ENCODE measurements around the gene DGKI. TPM values are rescaled to one million over a fixed set of nuclear protein-coding genes. Genes with fewer than 3 reads are reported as not detected.

Gene DGKI
- polyA plus RNA-seq, 12 donors, result 0.23 to 1.9 (median 0.84) TPM; not detected in 2

DNA sequence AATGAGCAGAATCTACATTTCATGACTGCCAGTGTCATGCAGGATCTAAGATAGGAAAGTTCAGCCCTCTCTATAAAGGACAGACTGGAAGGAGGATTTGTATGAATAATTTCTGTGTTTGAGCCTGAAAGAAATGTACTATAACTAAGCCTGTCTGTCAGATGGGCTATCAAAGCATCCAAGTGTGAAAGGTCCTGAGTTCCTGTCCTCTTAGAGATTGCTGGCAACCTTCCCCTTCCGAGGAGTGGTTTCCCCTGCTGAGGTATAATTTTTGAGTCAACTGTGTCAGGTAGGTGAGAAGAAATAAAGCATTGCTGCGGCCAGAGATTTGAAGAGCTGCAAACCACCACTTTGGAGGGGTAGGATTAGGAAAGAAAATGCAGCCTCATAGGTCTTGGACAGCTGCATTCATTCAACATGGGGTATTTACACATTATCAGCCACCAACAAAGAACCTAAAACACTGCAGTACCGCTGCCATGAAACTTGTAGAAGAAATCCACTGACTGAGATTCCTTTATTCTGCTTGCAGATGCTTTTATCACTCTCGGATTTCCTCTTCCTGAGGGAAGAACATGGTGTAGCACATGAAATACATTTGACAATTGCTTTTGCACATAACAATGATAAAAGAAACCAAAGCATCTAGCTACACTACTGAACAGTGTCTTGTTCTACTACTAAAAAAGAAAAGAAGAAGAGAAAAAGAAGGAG lies 189.1 kb downstream of the DGKI start:
- no peak for DNase-seq

DNA sequence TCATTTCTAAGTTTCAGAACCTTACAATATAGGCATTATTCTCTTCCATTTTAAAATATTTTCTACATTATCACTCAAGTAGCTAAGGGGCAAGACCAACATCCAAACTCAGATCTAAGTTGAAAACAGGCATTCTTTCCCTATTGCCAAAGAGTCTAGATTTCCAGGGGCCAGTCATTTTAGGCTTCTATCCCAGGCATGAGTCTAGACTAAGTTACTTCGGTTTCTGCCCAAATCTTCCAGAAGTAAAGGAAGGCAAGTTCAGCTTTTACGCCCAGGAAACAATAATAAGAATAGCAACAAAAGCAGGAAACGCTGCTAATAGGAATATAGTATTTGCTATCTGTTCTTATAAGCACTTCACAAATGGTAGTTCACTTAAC lies 189.9 kb downstream of the DGKI start:
- no peak for DNase-seq

DNA sequence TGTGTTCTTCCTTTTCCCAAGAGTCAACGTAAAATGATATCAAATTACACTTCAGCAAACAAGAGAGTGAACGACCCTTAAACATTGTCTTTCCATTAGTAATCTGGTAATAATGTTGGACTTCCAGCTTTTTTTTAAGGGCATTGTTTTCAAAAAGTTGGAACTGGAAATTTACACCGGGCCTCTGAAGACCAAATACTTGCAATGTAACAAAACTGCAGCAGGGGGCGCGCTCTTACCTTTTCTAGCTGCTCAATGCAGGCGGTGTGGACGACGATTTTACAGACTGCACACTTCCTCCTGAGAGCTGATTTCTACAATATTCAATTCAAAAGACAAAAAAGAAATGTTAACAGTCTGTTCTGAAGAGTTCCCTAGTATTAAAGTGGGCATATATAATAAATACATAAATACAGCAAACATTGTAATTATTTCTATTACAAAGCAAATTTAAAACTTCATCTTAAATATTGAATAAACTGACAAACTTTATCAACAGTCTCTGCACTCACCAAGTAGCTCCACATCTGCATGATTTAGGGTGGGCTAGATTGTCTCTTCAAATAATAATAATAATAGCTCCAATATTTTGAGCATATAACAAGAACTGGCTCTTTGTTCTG lies 190.4 kb downstream of the DGKI start:
- DNase-seq, result peak; percentile 83

DNA sequence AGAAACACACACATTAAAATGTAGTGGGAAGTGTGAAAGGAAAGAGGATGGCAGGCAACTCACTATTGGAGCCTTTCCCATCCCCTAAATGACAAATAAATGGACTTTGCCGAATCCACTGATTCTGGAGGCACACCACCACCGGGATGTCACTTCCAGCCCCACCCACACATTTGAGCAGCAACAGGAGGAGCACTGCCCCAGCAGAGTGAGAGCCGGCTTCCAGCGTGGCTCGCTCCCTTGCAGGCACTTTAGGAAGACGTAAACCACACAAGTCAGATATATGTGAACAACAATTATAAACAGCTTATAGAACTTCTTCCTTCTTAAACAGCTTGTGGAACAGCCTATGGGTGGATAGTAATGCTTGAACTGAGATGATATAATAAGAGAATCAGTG lies 191.0 kb downstream of the DGKI start:
- DNase-seq, result no peak

DNA sequence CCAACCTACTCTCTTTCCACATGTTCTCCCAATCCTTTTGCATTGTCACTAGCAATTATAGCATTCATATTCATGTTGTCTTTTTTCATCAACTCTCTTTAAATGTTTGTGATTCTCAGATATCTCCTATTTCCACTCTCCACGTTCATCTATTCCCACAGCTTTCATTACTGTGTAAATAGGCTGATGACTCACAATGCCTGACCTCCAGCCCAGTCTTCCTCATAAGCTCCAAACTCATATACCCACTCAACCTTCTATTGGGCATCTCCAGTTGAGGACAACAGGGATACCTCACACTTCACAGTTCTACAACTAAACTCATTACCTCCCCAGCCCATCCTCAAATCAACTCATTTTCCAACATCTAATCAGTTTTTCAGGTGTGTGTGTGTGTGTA lies 194.1 kb downstream of the DGKI start:
- no peak for DNase-seq

DNA sequence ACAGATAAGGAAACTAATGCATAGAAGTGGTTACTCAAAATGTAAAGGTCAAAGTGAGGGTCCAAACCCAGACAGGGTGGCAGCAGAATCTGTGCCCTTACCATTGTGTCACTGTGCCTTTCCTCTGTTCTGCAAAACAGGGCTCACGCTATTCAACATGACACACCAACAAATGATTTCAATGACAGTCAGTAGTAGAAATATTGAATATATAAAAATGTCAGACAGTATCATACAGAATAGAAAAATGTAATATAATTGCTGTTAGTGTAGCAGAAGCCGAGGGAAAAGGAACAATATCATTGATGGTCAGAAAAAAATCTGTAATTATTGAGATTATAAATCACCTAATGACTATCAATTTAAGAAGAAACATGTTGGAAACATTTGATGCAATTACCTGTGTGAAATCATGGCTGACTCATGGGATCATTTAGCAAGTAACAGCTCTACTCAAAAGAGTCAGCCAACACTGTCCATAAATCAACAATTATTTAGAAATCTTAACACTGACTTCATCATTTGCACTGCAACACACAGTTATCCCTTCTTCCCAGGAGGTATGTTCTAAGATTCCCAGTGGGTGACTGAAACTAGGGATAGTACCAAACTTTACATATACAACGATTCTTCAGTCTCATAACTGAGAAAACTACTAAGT lies 198.7 kb downstream of the DGKI start:
- no peak for DNase-seq

DNA sequence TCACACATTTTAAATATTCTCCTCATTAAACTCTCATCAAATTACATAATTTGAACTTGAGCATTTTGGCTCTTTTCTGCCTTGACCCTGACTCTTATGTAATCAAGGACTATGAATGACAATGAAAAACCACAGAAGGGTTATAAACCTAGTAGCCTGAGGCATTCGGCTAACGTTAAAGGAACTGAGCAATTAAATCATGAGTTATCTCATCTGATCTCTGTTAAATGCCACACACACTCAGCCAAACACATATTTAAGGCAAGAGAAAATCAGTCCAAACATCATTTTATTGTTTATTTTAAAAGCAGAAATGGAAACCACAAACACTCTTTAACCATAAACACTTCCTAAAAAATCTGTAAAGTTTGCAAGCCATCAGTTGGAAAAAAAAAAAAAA lies 204.3 kb downstream of the DGKI start:
- DNase-seq, result no peak

DNA sequence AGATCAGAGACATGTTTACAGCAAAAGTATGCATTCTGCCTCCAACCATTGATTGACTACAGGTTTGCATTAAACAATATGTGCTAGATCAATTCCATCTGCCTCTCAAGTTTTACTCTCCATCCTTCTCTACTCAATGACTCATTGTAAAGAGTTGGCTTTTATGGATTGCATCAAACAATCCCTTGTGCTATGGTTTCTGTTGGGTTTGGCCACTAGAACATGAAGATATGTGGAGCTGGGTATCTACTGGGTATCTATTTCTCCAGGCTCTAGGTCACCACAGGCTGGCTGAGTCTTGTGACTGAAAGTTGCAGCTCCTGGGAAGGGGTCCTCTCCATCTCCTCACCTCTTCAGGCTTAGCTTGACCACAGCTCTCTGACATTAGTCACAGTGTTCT lies 204.7 kb downstream of the DGKI start:
- no peak for DNase-seq

DNA sequence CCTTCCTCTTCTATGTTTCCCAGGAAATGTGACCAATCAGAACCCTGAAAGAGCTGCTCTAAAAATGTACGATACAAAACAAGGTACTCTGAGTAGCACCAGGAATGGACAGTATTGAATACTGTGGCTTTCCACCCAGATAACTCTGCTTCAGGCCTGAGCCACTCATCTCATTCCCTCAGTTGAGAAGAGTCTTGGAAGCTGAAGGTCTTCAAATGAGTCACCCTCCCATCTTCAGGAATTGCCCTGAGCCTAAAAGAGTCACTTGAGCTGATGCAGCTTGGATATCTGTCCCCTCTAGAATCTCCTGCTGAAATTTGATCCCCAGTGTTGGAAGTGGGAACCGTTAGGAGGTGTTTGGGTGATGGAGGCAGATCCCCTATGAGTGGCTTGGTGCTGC lies 210.4 kb downstream of the DGKI start:
- DNase-seq, result no peak

DNA sequence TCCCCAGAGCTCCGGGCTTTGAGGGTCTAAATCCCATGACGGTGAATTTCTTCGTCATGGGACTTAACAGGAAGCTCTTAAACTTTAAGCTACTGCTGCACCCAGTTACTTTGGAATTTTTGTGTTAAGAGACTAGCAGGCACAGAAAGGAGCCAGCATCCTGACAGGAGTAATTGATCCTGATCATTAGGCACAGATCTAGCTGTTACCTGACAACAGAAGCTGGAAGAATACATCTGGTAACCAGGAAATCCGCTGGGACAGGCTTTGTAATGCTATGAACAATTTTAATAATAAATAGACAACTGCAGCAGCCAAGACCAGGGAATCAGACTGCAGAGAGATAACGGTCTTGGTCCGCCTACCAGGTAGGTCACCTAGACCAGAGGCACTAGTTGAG lies 210.9 kb downstream of the DGKI start:
- DNase-seq, result no peak

DNA sequence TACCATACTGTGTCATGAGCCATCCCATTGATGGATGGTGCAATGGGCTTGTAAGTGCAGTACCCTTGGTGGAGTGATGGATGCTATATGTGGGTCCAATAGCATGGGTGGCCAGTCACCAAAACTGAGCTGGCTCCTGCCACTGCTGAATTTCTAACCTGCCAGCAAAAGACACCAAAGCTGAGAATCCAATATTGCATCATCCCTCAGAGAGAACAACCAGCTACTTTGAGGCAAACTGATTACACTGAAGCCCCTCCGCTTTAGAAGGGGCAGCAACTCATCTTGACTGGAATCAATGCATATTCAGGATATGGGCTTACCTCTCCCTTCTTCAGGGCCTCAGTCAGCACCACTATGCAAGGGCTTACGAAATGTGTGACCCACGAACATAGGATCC lies 211.6 kb downstream of the DGKI start:
- DNase-seq, result no peak

DNA sequence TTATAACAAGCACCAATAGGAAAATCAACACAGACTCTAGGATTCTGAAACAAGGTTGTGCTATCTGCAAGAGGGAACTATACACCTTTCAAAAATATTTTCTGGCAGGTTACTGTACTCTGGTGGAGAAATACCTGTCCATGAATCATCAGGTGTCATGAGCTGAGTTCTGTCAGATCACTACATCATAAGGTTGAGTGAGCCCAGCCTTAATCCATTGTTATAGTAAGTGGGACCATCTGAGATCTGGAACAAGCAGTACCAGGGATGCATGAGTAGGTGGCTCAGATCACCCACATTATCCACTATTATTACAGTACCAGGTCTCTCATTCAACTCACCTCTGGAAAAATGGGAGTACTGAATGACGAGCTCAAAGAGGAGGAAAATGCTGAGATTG lies 212.4 kb downstream of the DGKI start:
- no peak for DNase-seq

DNA sequence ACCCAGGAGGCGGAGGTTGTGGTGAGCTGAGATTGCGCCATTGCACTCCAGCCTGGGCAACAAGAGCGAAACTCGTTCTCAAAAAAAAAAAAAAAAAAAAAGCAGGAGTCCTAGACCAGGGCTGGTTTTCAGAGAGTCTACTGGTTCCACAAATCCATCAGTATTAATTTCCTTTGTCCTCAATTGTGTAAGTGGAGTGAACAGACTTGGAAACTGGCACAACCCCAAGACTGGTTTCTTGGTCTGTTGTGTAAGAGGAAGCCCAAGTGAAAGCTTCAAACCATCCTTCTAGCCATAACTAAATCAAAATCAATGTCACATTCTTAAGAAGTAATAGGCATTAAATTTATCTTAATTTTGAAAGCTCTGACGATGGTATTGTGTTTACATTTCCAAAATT lies 213.6 kb downstream of the DGKI start:
- DNase-seq, result no peak

DNA sequence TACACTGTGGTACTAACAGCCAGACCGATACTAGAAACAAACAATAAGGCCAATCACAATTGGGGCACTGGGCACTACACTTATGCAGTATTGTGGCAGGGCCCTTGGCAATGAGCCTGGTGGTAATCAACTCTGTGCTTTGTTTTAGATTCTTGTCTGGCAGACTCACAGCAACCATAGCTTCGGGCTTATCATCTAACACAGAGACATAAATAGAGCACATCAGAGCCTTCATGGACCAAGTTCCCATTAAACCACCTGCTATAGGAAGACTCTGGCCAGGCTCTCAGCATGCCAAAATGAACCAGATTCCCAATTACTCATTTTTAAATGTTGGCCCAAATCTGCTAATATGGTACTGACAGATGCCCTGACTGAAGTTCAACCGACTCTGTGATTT lies 218.6 kb downstream of the DGKI start:
- no peak for DNase-seq

DNA sequence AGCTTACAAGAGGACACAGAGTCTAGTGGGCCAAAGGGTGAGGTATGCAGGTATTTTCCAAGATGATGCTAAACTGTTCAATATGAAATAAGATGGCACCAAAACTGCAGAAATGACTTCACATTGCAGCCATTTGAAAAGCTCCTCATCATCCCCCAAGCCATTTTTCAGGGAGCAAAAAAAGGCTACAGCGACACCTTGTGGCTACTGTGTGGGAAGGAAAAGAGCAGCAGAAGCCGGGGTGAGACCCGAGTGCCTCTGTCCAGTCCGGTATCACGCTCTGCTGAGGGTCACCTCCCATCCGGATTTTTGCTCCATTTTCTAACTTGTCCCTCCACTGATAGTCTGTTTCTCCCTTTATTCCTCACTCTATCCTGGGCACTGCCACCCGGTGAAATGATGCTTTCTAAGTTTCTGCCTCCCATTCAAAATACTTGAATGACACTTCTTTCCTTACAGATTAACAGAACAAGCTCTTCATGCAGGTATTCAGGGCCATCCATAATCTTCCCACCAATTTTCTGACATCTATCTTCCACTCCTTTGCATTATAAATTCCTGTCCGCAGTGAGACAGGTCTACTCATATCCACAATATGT lies 220.2 kb downstream of the DGKI start:
- DNase-seq, result peak; percentile 38

DNA sequence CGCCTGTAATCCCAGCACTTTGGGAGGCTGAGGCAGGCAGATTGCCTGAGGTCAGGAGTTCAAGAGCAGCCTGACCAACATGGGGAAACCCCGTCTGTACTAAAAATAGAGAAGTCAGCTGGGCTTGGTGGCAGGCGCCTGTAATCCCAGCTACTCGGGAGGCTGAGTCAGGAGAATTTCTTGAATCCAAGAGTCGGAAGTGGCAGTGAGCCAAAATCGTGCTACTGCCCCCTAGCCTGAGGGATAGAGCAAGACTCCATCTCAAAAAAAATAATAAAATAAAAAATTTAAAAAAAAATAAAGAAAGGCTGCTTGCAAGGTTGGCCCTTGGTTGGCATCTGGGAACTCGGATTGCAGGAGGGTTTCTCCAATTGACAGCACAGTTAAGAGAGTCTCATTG lies 221.6 kb downstream of the DGKI start:
- no peak for DNase-seq

DNA sequence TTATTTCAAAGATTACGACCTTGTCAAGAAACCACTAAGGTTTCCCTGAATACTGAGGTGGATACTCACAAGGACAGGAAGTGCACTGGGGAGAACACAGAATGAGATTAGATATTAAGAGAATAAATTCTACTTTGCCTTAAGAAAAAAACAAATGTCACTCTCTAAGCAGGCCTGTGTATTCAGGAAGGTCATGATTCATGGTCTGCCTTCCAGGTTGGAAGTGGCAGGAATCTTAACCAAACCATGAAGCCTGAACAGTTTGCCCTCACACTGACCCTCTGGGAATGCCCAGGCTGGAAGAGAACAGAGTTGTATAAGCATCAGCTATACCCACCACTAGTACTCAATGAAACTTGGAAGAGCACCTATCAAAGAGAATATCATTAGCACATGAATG lies 227.6 kb downstream of the DGKI start:
- DNase-seq, result no peak

DNA sequence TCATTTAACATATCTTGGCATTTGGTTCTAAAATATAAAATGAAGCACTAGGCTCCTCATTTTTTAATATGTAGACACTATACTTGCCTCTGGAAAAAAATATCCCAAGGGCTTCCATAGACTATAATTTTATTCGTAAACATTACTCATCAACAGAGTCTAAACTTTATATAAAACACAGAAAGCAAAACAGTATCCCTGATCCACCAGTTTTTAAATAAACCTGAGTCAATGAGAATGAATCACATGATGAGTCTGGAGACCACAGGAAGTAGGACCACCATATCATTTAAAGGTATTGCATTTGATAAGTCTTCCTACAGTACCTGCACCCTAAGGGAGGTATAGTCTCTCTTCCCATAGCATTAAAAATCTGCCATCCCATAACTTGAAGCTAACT lies 228.0 kb downstream of the DGKI start:
- DNase-seq, result no peak

DNA sequence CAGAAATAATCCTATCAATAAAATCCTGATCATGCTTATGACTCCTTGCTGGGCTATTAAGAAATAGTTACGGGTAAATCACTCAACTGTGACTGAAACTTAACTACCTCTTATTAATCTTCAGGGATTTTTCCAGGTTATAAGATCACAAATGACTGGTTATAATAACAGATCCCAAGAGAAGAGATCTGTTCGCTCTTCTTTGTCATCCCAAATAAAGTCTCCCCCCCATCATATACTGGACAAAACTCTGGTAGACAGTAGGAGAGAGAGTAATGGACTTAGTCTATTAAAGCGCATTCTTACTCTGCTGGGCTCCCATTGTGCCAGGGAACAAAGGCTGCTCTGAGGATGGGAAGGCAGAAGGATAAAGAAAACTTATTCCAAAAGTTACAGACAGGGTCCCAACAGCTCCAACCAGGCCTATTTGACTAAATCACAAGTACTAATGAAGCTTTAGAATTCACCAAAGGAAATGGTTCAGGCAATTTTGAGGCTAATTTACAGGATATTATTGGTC lies 233.7 kb downstream of the DGKI start:
- DNase-seq, result no peak

DNA sequence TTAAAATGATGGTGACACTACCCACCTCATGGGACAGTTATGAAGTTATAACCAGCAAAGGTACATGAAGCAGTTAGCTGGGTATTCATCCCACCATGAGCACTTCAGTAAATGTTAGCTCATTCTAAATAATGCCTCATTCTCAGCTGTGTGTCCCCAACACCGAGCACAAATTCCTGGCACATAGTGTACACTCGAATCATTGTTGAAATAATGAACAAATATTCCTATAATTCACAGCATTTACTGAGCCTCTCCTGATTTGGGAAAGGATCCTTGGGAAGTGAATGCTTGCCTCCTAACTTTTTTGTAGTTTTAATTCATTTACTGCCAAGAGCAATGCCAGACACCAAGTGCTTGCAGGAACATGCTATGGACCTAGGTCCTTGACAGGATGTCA lies 235.2 kb downstream of the DGKI start:
- DNase-seq, result no peak

DNA sequence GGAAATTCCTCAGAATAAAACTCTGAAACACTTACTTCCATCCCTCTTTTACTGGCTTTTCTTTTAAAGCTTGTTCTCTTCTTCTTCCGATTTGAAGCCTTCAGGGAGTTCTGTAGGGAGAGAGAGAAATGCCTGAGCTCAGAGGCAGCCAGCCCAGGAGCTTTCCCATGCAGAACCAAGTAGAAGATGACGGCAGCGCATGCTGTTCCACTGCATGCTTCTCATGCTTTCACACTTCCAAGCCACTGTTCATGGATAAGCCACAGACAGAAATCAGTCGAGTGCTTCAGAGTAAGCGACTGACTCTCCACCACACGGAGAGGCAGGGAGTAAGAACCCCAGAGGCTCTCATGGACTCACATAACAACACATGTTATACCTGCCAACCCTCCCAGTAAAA lies 237.3 kb downstream of the DGKI start:
- no peak for DNase-seq

DNA sequence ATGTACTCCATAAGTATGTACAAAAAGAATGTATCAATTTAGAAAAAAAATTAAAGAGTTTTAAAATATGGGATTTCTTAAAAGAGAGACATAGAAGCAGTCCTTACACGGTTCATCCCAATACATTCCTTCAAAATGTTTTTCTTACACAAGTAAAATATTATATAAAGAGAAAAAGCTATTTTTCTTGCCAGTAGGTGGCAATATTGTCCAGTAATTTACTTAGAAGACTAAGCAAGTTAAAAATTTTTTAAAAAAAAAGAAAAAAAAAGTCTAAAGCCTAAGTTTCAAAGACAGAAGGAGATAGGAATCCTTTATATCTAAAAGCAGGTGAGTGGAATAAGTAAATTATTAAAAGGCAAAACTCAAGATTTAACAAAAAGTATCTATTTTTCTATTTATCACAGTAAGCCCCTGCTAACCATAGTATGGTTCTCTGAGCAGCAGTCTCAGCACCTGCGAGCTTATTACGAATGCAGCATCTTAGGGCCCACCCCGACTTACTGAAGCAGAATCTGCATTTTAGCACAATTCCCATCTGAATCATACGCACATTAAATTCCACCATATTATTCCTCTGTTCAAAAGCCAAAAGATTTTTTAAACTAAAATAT lies 240.6 kb downstream of the DGKI start:
- DNase-seq, result peak; percentile 41
